ENCODE measurements around the gene CHMP2B. TPM values are rescaled to one million over a fixed set of nuclear protein-coding genes. Genes with fewer than 3 reads are reported as not detected.

CHMP2B gene
- total RNA-seq, 1 donor from 2014 or later = 27.7 TPM

DNA sequence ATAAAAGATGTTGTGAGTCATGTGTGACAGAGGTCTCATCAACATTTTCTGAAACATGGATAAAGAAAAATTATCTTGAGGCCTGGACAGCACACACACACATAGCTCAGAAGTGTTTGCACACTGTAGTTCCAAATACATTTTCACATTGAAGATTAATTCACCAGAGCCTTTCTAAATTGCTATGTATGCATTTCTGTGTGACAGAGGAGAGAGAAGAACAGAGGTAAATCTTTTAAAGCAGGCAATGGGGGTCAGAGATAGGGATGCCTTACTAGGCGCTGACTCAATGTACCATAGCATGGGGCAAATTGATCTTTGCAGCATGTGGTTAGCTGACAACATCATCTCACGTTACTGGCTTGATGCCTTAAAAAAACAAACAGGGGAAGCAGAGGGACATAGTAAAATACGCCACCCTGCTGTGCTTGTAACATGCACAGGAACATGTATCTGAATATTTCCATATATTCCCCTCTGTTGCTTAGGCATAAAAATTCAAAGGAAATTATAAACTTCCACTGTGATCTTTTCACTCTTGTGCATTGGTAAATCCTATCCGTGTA lies 41.6 kb downstream of the CHMP2B start:
- Histone ChIP-seq H3K27ac (no peak overlapping the region), H3K36me3 (no peaks in the 10 kb centered on the region), H3K4me1 (no peaks in the 10 kb centered on the region), H3K9me3 (no peaks in the 10 kb centered on the region), H3K27me3 (no peaks in the 10 kb centered on the region), H3K4me3 (no peak overlapping the region)
- intact Hi-C loops (cut with DNase I) = no loop called here
- TF ChIP-seq, protein P1, sequence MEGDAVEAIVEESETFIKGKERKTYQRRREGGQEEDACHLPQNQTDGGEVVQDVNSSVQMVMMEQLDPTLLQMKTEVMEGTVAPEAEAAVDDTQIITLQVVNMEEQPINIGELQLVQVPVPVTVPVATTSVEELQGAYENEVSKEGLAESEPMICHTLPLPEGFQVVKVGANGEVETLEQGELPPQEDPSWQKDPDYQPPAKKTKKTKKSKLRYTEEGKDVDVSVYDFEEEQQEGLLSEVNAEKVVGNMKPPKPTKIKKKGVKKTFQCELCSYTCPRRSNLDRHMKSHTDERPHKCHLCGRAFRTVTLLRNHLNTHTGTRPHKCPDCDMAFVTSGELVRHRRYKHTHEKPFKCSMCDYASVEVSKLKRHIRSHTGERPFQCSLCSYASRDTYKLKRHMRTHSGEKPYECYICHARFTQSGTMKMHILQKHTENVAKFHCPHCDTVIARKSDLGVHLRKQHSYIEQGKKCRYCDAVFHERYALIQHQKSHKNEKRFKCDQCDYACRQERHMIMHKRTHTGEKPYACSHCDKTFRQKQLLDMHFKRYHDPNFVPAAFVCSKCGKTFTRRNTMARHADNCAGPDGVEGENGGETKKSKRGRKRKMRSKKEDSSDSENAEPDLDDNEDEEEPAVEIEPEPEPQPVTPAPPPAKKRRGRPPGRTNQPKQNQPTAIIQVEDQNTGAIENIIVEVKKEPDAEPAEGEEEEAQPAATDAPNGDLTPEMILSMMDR (IDR thresholded peaks at IDR 0.05) = no peak
- DNase-seq (ENCODE audit: low spot score in 2 of 2) = no peak

DNA sequence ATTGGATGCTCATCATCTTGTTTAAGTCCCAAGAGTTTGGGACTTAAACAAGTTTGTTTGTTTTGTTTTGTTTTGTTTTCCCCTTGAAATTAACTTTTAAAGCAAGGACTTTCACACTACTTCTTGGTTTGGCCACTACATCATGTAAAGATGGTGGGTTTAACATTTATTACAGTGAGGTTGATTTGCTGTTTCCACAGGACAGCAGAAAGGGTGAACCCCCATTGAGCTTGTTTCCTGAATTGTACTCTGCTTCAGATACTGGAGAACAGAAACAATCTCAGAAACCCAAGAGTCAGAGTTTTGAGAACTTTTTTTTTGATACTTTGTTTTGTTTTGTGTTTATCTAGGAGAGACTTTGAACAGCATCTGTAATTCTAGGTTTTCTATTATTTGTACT lies 42.6 kb downstream of the CHMP2B start:
- no peak for DNase-seq (ENCODE audit: low spot score in 2 of 2)
- H3K4me1 ChIP-seq = no peaks in the 10 kb centered on the region
- H3K36me3 ChIP-seq = no peaks in the 10 kb centered on the region
- intact Hi-C loops (cut with DNase I) = no loop called here
- H3K9me3 ChIP-seq = no peaks in the 10 kb centered on the region
- TF ChIP-seq, protein P1 (IDR thresholded peaks at IDR 0.05) = no peak
- H3K4me3 ChIP-seq = no peak overlapping the region
- no peak overlapping the region for H3K27ac ChIP-seq
- H3K27me3 ChIP-seq = no peaks in the 10 kb centered on the region

DNA sequence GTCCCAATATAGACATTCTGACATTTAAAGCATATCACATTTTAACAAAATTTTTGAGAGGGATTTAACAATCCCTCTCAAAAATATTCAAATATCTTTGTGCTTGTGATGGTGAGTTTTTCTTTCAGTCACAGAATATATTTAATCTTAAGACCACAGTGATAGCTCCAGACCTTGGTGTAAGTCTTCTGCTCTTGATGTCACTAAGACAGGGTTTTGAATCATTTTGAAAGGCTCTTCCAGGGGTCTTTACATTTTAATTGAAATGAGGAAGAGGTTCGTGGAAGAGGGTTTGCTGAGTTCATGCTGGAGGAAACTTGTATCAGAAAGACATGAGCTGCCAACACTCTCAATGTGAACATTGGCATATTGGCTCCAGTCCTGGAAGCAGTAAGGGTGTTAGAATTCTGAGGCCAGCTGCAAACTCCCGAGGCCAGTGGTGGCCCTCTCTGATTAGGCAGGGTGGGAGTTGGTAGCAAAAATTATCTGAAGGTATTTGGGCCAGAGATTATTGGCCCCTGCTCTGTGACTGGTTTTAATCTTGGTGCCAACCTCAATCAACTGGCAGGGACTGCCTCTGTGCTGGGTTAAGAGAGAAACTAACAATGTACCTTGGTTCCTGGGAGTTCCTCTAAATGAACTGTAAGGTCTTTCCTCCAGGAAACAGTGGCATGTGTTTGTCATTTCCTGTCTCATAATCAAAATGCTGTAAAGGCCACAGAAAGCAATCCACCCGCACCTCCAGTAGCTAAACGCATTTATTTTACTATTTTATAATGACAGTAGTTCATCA lies 44.0 kb downstream of the CHMP2B start:
- no peaks in the 10 kb centered on the region for H3K4me1 ChIP-seq
- H3K9me3 ChIP-seq = no peaks in the 10 kb centered on the region
- intact Hi-C loops (cut with DNase I) = no loop called here
- H3K4me3 ChIP-seq = no peak overlapping the region
- H3K27me3 ChIP-seq = no peaks in the 10 kb centered on the region
- DNase-seq (ENCODE audit: low spot score in 2 of 2) = no peak
- TF ChIP-seq, protein P1 (IDR thresholded peaks at IDR 0.05) = no peak
- H3K27ac ChIP-seq = no peak overlapping the region
- H3K36me3 ChIP-seq = no peaks in the 10 kb centered on the region

- H3K27ac ChIP-seq = no peak overlapping the region
- no peaks in the 10 kb centered on the region for H3K9me3 ChIP-seq
- intact Hi-C loops (cut with DNase I) = no loop called here
- no peaks in the 10 kb centered on the region for H3K36me3 ChIP-seq
- no peaks in the 10 kb centered on the region for H3K4me1 ChIP-seq
- H3K4me3 ChIP-seq = no peak overlapping the region
- TF ChIP-seq, protein P1 (IDR thresholded peaks at IDR 0.05) = no peak
- no peak for DNase-seq (ENCODE audit: low spot score in 2 of 2)
- no peaks in the 10 kb centered on the region for H3K27me3 ChIP-seq
Observed at GRCh38 chr3:87272718-87273341, 45.7 kb downstream of the CHMP2B start.

- no peaks in the 10 kb centered on the region for H3K27me3 ChIP-seq
- no peak within 1 kb of the TSS for H3K27ac ChIP-seq
- no peaks in the 10 kb centered on the region for H3K36me3 ChIP-seq
- no peak within 1 kb of the TSS for H3K4me3 ChIP-seq
- no peak for DNase-seq (ENCODE audit: low spot score in 2 of 2)
- no peaks in the 10 kb centered on the region for H3K9me3 ChIP-seq
- H3K4me1 ChIP-seq = no peaks in the 10 kb centered on the region
- TF ChIP-seq, protein P1 (IDR thresholded peaks at IDR 0.05) = no peak
- intact Hi-C loops (cut with DNase I) = no loop called here
Observed at GRCh38 chr3:87276484-87276883, 49.4 kb downstream of the CHMP2B start, which contains the start of gene POU1F1. TSS of gene POU1F1 (minus strand) at chr3:87276584. CDS start at chr3:87276462, 122 bp downstream.

Measured in ascending aorta (tissue), 2 donors.